ENCODE data around the gene GIGYF1.
"Not testable (repeated sequence)": the region's sequence is repeated elsewhere in the genome, so short reads cannot be mapped to it uniquely, and the experiment has no call there.

The GIGYF1 gene

DNA sequence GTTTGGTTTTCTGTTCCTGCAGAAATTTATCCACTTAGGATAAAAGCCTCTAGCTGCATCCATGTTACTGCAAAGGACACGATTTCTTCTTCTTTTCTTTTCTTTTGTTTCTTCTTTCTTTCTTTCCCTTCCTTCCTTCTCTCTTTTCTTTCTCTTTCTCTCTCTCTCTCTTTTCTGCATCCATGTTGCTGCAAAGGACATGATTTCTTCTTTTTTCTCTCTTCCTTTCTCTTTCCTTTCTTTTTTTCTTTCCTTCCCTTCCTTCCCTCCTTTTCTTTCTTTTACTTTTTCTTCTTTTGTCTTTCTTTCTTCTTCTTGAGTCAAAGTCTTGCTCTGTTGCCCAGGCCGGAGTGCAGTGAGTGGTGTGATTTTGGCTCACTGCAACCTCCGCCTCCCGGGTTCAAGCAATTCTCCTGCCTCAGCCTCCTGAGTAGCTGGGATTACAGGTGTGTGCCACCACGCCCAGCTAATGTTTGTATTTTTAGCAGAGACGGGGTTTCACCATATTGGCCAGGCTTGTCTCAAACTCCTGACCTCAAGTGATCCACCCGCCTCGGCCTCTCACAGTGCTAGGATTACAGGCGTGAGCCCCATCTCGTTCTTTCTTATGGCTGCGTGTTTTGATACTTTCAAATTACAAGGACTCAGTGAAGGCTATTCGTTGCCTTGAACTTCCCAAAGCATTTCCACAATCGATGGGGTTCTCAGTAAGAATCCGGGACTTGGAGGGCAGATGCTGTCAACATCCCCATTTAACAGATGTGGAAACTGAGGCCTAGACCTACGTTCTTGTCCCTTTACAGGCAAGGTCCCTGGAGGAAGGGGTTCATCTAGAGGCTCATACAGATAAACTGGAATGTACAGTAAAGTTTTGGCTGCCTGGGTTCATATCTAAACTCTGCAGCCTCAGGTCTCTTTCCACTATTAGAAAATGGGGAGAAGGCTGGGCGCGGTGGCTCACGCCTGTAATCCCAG is 22.4 kb downstream of the GIGYF1 start:
- DNase-seq (ENCODE audit: low read depth): no peak

DNA sequence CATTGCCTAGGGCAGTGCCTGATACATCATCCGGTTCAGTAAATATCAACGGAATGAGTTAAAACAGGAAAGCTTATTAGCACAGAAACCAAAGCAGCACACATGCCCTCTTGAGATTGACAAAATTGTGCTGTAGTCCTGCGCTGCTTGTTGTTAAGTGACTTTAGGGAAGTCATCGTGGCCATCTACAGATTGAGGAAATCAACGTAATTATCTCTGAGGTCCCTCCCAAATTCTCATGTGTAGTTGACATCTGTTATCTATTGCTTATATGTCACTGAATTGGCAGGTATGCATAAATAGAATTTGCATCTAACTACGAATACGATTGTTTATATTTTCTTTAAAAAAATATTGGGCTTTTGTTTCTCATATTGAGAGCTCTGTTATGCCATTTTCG is 24.0 kb downstream of the GIGYF1 start:
- DNase-seq (ENCODE audit: low read depth): no peak

DNA sequence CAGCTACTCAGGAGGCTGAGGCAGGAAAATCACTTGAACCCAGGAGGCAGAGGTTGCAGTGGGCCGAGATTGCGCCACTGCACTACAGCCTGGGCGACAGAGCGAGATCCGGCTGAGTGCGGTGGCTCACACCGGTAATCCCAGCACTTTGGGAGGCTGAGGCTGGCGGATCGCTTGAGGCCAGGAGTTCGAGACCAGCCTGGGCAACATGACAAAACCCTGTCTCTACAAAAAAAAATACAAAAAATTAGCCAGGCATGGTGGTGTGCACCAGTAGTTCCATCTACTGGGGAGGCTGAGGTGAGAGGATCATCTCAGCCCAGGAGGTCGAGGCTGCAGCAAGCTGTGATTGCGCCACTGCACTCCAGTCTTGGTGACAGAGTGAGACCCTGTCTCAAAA is 24.9 kb downstream of the GIGYF1 start:
- not testable (repeated sequence) for DNase-seq (ENCODE audit: low read depth)

DNA sequence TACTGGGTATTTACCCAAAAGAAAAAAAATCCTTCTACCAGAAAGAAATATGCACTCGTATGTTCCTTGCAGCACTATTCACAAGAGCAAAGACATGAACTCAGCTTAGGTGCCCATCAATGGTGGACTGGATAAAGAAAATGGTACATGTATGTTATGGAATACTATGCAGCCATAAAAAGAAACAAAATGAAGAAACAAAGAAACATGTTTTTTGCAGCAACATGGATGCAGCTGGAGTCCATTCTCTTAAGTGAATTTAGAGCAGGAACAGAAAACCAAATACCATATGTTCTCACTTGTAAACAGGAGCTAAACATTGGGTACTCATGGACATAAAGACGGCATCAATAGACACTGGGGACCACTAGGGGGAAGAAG is 26.0 kb downstream of the GIGYF1 start:
- DNase-seq (ENCODE audit: low read depth): no peak

DNA sequence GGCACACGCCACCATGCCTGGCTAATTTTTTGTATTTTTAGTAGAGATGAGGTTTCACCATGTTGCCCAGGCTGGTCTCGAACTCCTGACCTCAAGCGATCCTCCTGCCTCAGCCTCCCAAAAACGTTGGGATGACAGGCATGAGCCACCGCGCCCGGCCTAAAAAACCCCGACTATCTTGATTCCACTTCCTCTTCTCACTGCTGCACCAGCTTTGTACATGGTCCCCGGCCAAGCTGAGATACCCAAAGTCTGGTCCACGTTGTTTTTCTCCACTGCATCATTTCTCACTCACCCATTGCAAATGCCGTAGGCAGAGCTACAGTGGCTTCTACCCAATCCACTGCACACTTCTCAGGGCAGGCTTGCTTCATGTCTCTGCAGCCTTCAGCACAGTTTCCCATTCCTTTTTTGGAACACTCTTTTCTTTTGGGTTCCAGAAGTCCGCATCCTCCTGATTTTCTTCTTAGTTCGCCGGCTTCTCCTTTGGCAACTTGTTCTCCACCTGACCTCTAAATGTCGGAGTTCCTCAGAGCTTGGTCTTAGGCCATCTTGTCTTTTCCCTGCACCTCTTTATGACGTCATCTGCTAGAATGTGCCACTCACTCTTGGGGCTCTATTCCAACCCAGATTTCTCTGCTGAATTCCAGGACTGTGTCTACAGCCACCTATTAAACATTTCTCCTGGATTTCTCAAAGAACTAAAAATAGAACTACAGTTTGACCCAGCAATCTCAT is 26.6 kb downstream of the GIGYF1 start:
- DNase-seq (ENCODE audit: low read depth): peak; percentile 38

DNA sequence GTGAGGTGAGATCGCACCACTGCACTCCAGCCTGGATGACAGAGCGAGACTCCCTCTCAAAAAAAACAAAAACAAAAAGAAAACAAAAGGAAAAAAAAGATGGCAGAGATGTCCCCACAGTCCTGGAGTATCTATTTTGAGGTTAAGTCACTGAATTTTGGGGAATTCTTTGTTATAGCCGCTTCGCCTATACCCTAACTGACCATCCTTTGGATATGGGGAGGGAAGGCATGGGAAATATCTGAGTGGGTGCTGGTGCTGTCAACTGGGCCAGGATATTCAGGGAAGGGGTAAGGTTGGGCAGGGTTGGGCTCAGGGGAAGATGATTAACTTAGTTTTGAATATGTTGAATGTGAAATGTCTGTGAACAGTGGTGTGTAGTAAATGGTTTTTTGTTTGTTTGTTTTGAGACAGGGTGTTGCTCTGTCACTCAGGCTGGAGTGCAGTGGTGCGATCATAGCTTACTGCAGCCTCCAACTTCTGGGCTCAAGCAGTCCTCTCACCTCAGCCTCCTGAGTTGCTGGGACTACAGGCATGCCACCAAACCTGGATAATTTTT is 28.8 kb downstream of the GIGYF1 start:
- DNase-seq (ENCODE audit: low read depth): no peak

DNA sequence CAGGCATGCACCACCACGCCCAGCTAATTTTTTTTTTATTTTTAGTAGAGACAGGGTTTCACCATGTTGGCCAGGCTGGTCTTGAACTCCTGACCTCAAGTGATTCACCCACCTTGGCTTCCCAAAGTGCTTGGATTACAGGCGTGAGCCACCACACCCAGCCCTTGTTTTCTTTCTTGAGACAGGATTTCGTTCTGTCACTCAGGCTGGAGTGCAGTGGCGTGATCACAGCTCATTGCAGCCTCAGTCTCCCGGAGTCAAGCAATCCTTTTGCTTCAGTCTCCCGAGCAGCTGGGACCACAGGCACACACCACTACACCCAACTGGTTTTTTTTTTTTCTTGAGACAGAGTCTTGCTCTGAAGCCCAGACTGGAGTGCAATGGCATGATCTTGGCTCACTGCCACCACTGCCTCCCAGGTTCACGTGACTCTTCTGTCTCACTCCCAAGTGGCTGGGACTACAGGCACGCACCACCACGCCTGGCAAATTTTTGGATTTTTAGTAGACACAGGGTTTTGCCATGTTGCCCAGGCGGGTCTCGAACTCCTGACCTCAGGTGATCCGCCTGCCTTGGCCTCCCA is 31.8 kb downstream of the GIGYF1 start:
- DNase-seq (ENCODE audit: low read depth): not testable (repeated sequence)

DNA sequence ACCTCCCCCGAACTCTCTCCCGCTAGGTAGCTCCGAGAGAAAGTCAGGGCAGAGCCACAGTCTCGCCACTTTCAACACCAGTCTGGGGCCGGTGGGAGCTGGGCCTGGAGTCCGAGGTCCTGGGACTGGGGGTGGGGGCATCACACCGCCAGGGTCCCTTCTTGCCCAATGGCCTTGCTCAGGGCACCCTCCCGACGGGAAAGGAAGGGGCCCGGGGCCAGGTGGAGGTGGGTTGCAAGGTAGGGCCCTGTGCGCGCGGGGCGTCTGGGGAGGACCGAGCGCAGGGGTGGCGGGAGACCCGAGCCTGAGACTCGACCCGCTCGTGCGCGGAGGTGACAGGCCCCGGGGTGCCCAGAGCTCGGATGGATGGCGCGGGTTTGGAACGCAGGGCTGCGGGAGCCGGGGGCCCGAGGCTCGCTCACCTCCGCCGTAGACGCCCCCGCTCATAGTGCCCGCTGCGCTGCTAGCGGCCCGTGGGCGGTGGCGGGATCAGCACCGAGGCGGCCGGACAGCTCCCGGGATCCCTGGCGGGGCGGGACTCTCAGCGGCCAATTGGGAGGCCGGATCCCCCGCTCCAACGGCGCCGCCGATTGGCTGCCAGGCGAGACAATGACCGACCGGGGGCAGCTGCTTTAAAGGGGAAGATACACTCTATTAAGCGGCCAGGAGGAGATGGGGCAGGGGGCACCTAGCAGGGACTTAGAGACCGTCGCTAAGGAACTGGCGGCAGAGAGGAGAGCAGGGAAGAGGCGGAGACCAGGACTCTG is 38.0 kb downstream of the GIGYF1 start, which contains the start of gene ACTL6B:
Gene ACTL6B (minus strand): TSS at position 541 of the 767 bp plus-strand sequence. CDS start 94 bp downstream, at position 447.
- DNase-seq (ENCODE audit: low read depth): peak; percentile 52

DNA sequence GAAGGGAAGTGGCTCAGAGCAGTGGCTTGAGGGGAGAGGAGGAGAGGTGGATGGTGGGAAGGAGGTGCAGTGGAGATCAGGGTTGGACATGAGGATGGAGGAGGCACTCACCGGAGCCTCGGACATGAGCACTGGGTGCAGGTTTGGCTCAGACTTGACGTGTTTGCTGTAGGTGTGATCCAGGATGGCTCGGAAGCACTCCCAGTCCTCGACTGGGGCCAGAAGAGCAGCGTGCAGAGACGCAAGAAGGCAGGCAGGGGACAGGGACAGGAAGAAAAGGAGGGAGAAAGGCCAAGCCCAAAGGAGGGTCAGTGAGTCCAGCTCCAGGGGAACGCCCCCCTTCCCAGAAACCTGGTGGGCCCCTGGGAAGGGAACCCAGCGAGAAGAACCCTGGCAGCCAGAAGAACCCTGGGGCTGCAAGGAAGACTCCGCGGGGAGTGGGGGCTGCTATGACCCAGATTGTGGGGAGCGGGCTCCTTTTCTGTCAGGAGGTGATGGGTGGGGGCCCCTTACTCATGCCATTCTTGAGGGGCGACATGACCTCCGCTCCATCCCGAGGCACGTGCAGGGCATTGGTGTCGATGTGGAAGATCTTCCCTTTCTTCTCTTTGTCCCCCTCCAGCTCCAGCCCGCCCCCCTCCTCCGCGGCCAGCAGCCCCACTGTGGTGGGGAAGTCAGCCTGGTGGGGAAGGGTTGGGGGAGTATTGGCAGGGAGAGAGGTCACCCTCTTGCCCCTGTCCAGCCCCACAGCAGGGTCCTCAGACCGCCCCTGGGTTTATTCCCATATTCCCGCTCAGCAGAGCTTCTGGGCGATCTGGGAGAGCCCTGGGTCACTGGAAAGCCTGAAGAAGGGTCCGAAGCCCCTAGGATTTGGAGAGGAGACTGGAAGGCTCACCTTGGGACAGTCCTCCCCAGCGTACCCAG is 38.9 kb downstream of the GIGYF1 start:
- no peak for DNase-seq (ENCODE audit: low read depth)

DNA sequence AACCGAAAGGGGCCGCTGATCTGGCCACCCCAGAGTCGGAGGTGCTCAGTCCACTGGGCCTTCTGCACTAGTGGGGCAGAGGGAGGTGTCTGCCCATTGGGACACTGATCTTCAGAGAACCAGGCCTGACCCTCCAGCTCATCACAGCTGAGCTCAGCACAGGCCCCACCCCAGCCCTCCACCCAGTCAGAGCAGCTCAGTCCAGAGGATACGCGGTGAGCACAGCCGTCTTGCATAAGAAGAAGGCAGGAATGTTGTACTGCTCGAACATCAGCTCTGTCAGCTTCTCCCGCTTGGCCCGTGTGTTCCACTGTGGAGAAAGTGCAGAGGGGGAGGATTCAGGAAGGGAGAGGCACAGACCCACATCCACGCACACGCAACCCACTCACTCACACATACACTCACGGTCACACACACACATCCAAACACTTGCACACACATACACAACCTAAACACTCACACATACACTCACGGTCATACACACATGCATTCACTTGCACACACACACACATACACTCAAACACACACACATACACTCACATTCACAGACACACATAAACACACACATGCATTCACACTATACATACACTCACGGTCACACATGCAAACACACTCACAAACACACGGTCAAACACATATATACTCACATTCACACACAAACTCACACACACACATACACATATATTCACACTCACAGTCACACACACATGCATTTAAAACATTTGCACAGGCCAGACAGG is 44.1 kb downstream of the GIGYF1 start:
- DNase-seq (ENCODE audit: low read depth): no peak

DNA sequence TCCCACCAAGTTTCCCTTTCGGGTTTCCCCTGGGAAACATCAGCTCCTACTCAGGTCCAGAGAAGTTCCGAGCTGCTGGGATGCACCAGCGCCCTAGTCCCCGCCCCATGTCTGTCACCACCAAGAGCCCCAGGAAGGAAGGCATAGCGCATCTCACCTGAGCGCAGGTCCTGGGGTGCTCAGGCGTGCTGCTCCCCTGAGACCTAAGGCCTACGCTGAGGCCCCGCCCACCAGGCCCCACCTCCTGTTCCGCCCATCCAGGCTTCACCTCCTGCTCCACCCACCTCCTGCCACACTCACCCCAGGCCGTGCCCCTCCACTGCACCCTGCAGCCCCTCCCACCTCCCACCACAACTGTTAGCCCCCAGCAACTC is 51.5 kb downstream of the GIGYF1 start:
- DNase-seq (ENCODE audit: low read depth): no peak

DNA sequence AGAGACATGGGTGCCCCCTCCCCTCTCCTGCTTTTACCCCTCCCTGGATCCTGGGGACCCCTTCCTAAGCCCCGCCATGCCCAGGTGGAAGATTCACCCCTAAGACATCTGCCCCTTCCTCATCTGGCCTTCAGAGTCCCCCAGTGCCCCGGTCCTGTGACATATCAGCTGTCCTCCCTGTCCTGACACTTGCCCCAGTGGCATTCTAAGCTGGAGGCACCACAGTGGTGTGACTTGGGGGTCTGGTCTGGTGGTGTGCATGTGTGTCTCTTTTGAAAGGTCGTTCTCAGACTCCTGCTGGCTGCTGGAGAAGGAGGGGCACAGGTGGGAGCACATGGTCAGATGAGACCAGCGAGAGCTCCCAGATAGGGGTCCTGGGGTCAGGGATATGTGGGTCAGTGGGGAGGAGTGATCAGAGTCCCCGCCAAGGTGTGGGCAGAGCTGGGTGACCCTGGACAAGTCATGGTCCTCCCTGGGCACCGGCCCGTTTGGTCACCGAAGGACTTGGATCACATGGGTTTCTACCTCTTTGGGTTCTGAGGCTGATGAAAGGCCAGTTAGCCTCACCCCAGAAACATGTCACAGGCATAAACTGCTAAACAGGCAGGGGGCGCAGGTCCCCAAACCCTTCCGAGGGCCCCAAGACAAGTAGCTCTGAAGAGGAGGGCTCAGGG is 52.1 kb downstream of the GIGYF1 start:
- DNase-seq (ENCODE audit: low read depth): no peak

DNA sequence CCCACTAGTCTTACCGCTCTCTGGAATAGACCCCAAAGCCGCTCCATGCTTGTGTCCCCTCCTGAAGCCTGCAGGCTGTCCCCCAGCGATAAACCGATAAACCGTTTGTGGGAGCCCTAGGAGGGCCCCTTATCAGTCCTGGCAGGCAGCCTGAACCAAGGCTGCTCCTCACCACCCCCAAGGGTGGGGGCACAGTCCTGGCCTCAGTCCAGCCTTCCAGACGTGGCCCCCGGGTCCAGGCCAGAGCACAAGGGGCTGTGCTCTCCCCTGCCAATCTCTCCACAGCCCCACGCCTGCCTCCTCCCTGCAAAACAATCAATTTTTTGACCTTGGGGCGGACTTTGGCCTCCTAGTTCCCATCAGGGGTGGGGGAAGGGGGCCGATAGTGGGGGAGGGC is 52.6 kb downstream of the GIGYF1 start, which contains the start of gene TFR2:
Gene TFR2 (minus strand): TSS at position 90 of the 397 bp plus-strand sequence. CDS start 43 bp downstream, at position 47.
- no peak for DNase-seq (ENCODE audit: low read depth)

DNA sequence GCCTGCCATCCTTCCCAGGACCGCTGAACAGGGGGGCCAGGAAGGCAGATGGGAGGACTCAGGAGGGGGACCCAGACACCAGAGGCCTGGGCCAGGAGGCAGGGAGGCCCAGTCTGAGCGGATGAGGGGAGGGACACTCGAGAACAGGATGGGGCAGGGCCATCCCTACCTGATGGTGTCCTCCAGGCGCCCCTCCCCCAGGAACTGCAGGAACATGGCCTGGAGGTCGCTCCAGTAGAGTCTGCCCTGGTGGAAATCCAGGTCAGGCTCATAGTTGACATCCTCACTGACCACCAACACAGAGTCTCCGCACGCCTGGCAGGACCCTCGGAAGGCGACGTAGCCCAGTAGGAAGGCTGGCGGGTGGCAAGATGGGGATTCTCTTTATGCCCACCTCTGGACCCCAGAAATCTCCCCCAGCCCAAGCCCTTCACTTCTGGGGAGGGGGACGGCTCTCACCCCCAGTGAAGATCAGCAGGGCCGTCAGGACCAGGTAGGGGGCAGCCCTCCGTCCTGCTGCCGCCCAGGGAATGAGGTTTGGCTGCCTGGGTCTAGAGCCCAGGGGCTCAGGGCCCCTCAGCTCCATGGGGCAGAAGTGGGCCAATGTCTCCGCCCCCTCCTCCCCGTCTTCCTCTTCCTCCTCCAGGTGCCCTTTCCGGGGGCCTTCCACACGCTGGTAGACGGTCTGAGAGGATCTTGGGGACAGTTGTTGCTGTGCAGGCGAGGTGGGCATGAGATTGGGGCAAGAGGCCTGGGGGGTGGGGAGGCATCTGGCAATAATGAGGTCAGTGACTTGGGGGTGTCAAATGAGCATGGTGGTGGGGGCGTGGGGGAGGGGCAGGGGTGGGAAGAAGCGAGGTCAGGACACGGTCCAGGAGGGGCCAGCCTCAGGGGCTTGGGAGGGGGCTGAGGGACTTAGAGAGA is 53.3 kb downstream of the GIGYF1 start:
- no peak for DNase-seq (ENCODE audit: low read depth)

DNA sequence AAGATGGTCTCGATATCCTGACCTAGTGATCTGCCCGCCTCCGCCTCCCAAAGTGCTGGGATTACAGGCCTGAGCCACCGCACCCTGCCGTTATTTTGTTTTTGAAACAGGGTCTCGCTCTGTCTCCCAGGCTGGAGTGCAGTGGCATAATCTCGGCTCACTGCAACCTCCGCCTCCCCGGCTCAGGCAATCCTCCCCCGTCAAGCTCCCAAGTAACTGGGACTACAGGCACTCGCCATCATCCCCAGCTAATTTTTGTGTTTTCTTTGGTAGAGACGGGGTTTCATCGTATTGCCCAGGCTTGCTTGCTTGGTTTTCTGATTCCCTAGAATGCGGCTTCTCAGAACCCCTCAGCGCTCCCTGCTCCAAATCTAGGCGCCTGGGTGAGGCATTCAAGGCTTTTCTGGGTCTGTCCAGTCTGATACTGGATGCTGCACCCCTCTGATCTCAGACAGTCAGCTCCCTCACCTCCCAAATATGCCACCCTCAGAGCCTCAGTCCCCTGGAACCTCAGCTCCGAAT is 54.0 kb downstream of the GIGYF1 start:
- DNase-seq (ENCODE audit: low read depth): no peak

DNA sequence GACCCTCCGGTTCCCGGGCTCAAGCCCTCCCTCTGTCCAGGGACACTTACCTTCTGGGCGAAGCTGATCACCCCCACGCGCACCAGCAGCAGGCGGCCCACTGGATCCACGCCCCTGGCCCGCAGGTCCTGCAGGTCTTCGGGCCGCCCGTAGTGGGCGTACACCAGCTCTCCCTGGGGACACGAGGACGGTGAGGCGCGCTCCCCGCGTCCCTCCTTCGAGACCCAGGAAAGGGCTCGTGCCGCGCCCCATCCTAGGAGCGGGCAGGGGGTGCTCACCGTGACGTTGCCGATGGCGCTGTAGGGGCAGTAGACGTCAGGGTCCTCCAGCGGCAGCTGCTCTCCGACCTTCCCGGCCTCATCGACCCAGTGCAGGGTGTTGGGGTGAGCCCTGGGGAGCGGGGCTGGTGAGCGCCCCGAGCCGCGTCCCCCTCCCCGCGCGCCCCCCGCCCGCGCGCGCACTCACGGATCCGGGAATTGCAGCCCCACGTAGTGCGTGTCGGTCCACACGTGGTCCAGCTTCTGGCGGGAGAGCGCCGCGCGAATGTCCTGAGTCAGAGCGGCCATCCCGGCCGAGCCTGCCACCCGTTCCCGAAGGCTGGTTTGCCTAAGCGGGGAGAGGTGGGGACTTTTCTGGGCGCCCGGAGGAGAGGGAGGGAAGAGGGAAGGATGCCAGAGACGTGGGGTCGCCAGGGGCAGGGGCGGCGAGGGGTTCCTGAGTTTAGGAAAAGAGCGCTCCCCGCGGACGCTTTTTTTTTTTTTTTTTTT is 60.9 kb downstream of the GIGYF1 start:
- peak; percentile 46 for DNase-seq (ENCODE audit: low read depth)

DNA sequence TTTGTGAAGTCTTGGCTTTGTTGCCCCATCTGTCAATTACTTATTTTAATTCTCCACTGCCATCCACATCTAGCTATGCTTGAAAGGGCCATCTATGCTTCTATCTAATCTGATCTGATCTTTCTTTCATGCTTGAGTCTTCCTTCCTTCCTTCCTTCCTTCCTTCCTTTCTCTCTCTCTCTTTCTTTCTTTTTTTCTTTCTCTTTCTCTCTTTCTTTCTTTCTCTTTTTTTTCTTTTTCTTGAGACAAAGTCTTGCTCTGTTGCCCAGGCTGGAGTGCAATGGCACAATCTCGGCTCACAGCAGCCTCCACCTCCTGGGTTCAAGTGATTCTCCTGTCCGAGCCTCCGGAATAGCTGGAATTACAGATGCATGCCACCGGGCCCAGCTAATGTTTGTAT is 64.0 kb downstream of the GIGYF1 start:
- DNase-seq (ENCODE audit: low read depth): no peak
